Body of pancreas (tissue), 4 donors: ENCODE data around the gene ARHGAP26.

Experiments
- POLR2A ChIP-seq, 3 donors: fragments of 450-650 bp; IDR thresholded peaks; one replicate each; pipeline ENCODE4 v1.6.1; 2016; ENCODE audit warnings: antibody characterized with exemption in 3 of 3, mild to moderate bottlenecking in 2 of 3
- TF ChIP-seq, protein P1 (sequence below), 7 experiments: fragments of 450-650 bp in 4 of 7; fragments of 200-600 bp in 3 of 7; sonication (generic) in 3 of 7; IDR thresholded peaks; one replicate each; pipeline ENCODE4 v1.5.1; 2016 to 2019; ENCODE audit warnings: antibody characterized with exemption in 7 of 7

DNA sequence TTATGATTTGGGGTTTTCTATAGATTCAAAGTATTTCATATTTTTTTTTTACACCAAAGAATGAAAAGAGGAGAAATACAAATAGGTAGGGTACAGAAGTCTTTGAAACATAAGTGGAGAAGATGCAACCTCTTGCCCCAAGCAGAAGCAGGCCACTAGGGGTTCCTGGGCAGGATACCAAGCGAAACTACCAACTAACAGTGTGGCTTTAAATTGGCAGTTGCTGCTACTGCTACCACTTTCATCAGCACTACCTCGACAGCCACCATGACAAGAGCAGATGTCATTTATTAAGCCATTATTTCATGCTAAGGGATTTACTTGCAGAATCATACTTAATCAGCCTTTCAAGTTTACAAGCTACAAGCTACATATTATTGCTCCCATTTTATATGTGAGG is 345.2 kb downstream of the ARHGAP26 start:
- TF ChIP-seq, protein P1, sequence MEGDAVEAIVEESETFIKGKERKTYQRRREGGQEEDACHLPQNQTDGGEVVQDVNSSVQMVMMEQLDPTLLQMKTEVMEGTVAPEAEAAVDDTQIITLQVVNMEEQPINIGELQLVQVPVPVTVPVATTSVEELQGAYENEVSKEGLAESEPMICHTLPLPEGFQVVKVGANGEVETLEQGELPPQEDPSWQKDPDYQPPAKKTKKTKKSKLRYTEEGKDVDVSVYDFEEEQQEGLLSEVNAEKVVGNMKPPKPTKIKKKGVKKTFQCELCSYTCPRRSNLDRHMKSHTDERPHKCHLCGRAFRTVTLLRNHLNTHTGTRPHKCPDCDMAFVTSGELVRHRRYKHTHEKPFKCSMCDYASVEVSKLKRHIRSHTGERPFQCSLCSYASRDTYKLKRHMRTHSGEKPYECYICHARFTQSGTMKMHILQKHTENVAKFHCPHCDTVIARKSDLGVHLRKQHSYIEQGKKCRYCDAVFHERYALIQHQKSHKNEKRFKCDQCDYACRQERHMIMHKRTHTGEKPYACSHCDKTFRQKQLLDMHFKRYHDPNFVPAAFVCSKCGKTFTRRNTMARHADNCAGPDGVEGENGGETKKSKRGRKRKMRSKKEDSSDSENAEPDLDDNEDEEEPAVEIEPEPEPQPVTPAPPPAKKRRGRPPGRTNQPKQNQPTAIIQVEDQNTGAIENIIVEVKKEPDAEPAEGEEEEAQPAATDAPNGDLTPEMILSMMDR (IDR thresholded peaks at IDR 0.05), result no peak
- TF ChIP-seq POLR2A (IDR thresholded peaks at IDR 0.05), result no peak
